Nucleus accumbens (tissue), 56 donors: ENCODE measurements around the gene HNRNPUL1.
"Not testable (repeated sequence)": the region's sequence is repeated elsewhere in the genome, so short reads cannot be mapped to it uniquely, and the experiment has no call there.

Experiments
- DNase-seq, 56 donors: peaks; one replicate each; lab custom pipeline; 2025; lab: John Stamatoyannopoulos, UW

Gene HNRNPUL1

DNA sequence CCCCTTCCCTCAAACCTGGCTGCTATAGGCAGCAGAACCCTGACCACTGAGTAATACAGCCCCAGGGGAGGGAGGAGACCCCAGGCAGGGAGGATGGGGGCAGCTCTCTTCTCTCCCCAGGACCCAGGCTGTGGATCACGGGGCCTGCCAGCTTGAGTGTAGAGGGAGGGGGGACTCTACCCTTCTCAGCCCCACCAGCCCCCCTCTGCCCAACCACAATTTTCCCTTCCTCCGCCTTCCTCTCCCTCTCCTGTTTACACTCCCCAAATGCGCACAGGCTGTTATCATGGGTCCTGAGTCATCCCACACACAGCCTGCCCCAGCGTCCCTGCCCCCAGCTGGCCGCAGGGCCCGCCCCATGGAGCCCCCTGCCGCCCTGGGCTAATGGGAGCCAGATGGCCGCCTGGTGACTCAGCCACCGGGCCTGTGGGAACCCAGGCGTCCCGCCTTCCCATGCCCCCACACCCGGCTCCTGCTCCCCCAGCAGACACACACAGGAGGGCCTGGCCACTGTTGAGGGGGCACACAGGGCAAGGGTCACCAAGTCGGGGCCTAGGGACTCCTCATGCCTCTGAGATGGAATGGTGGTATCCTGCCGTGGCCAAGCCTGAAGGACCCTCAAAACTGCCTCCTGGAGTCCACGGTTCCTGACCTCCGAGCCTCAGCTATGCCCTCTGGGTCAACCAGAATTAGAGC, 59.4 kb downstream of the HNRNPUL1 start:
- DNase-seq, result peak in 2 of 56 donors; percentile 17 to 20

DNA sequence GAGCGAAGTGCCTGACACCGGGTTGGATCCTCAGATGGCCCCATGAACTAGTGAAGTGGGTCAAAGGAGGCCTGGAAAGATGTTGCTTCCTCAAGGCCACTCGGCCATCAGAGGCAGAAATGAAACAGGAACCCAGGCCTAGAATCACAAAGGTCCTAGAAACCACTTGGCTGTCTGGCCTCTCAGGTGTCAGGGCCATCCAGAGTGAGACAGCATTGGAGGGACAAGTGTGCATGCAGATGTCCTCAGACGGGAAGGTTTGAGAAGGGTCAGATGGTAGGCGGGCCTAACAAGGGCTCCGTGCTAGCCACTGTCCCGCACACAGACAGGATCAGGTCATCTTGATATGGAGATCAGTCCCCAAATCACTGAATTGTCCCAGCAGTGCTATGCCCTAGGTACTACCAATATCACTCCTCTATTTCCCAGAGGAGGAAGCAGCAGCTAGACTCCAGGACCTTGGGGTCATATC, 60.1 kb downstream of the HNRNPUL1 start:
- DNase-seq, result no peak

DNA sequence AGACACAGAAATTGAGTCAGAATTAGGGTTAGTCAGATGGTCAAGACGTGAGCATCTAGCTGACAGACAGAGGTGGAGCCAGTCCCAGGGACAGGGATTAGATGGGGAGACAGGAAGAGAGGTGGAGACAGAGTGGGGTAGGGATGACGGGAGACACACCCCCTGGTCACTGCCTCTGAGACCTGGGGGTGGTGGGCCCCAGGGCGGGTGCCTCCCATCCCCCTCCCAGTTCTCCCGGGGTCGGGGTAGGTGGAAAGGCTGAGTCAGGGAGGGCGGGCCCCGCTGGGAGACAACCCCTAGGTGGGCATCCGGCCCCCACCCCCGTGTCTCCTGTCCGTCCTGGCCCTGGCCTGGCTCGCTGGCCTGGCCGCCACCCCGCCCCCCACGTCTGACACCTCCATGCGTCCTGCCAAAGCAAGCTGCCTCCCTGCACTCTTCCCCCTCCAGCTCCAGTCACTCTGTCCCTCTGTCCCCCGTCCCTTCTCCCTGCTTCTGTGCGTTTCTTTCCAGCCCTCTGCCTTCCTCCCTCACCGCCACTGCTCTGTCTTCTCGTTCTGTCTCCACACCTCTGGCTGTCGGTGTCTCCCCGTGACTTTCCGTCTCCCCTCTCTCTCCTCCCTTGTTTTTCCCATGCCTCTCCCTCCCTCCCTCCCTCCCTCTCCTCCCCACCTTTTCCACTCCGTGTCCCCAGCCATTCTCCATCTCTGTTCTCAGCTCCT, 60.9 kb downstream of the HNRNPUL1 start:
- DNase-seq, result peak in 24 of 56 donors; percentile 4 to 70 (median 40)

DNA sequence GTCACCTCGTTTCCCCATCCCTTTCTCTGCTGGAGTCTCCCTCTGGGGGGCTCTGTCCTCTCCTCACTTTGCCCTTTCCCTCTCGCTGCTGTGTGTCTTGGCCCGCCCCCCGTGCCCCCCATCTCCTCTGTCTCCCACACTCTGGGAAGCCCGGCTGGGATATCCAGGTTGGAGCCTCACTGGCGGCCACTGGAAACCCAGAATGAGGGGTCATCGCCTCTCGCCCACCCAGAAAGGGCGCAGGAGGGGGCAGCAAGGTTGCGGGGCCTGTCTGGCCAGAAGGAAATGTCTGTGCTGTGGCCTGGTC, 61.4 kb downstream of the HNRNPUL1 start:
- DNase-seq, result peak in 5 of 56 donors; percentile 32 to 51 (median 47)

- peak in 18 of 56 donors; percentile 13 to 60 (median 38) for DNase-seq
These were observed 62.0 kb downstream of the HNRNPUL1 start for GRCh38 chr19:41325947-41326706.

GRCh38 chr19:41327076-41327575, 63.0 kb downstream of the HNRNPUL1 start:
- peak in 1 of 56 donors; percentile 13 for DNase-seq

DNA sequence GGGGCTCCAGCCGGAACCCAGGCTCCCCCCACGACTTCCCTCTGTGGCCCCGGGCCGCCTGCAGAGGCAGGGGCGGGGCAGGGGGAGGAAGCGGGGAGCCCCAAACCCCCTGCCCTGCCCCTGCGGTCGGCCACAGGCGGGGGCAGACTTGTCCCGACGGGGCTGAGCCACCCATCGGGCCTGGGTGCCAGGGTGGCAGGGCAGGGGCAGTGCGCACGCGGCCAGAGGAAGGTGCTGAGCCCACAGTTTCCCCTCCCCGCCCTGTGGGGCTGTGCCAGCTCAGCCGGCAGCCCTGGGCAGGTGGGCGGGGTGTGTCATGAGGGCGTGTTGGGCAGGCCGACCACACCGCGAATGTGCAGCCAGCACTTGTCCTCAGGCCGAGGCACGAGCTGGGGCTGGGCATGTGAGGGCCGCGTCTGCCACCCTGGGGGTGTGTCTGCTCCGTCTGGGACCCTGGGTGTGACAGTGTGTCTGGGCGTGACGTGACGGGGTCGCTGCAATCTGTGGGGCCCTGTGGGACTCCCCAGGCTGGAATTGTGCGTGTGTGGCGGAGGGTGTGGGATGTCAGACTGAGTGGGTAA, 63.5 kb downstream of the HNRNPUL1 start:
- peak in 8 of 56 donors; percentile 10 to 57 (median 26) for DNase-seq

DNA sequence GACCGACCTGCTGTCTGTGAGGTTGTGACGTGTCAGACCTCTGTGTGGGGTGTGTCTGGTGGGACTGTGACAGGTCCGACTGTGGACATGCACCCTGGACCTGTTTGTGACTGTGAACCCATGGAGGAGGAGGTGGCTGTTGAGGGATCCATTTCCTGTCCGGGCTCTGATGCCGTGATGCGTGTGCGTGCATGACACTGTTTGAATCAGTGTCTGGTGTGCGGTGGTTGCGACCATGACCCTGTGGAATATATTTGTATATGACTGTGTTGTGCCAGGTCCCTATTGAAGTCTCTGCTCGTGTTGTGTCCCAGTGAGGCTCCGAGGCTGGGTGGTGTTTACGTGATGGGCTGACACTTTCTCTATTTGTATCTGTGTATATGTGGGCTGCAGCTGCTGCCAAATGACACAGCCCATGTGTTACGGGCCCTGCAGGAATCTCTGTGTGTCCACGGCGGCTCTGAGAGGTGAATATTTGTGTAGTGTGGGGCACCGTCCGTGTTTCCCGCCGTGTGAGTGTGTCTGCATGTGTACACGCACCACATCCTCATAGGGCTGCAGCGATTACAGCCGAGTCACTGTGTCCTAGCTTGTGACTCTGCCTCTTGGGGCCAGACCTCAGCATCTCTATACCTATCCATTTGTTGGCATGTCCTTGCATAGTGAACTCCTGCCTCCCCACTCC, 64.1 kb downstream of the HNRNPUL1 start:
- no peak for DNase-seq

GRCh38 chr19:41328842-41329225, 64.7 kb downstream of the HNRNPUL1 start:
- peak in 7 of 56 donors; percentile 15 to 36 (median 17) for DNase-seq

DNA sequence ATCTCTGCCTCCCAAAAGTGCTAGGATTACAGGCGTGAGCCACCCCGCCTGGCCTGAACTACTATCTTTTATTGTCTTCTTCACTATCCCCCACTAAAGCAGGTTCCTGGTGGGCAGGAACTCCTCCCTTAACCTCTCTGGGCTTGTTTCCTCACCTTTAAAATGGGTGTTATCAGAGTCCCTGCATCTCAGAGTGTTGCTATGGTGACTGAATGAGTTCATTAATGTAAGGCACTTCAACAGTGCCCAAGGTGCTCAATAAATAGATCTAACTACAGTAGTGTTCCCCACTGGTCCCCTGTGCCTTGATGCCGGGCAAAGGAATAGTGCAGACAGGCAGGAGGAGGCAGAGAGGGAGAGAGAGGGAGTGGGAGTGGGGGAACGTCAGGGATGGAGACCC, 66.3 kb downstream of the HNRNPUL1 start:
- DNase-seq, result no peak

DNA sequence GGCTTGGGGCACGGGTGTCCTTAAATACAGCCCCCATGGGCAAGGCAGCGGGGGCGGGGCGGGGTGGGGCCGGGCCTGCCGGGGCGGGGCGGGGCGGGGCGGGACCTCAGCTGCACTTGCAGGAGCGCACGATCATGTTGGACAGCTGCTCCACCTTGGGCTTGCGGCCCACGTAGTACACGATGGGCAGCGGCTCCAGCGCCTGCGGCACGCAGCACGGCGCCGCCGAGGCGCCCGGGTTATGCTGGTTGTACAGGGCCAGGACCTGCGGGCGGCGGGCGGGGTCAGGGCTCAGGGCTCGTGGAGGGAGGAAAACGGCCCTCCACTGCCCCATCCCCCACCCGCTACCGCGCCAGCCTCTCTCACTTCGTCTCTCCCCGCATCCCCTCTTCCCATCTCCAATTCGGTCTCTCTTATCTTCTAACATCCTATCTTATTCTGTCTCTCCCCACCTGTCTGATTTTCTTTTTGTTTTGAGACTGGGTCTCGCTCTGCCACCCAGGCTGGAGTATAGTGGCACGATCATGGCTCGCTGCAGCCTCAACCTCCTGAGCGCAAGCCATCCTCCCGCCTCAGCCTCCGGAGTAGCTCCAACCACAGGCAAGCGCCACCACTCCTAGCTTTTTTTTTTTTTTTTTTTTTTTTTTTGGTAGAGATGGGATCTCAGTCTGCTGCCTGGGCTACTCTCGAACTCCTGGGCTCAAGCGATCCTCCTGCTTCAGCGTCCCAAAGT, 66.9 kb downstream of the HNRNPUL1 start:
- DNase-seq, result peak in 1 of 56 donors; percentile 23

DNA sequence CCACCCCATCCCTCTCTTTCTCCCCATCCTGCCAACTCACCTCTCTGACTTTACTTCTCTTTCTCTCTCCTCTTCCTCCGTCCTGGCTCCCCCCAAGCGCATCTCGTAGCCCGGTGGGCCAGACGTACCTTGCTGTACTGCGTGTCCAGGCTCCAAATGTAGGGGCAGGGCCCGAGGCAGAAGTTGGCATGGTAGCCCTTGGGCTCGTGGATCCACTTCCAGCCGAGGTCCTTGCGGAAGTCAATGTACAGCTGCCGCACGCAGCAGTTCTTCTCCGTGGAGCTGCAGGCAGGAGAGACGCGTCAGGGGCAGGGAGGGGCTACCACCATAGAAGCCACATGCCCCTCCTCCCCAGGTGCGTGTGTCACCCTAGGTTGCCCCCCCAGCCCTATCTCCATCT, 67.8 kb downstream of the HNRNPUL1 start:
- DNase-seq, result no peak

- DNase-seq, result no peak
These were observed 68.3 kb downstream of the HNRNPUL1 start for GRCh38 chr19:41332468-41332867.

DNA sequence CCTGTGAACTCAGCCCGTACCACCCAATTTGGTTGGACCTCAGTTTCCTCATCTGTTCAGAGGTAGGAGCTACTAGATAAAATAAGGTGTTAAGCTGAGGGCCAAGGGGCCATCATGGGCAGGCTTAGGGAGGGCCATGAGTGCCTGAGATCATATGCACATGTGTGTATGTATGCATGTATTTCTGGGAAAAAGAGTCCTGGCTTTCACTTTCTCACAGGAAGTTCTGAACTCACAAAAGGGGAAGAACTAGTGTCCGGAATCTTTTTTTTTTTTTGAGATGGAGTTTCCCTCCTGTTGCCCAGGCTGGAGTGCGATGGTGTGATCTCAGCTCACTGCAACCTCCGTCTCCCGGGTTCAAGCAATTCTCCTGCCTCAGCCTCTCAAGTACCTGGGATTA, 70.6 kb downstream of the HNRNPUL1 start:
- DNase-seq, result no peak

DNA sequence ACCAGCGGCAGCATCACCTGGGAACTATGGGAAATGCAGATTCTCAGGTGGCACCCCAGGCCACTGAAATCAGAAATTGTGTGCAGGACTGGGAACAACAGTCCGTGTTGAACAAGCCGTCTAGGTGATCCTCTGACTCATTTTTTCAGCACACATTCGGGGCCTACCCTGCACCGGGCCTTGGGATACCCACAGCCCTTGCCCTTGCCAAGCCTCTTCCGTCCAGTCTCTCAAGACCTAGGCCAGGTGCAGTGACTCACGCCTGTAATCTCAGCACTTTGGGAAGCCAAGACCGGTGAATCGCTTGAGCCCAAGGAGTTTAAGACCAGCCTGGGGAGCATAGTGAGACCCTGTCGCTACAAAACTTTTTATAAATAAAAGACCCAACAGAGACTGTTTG, 71.3 kb downstream of the HNRNPUL1 start:
- DNase-seq, result no peak

- DNase-seq, result no peak
These were observed 75.8 kb downstream of the HNRNPUL1 start for GRCh38 chr19:41339936-41340335.

DNA sequence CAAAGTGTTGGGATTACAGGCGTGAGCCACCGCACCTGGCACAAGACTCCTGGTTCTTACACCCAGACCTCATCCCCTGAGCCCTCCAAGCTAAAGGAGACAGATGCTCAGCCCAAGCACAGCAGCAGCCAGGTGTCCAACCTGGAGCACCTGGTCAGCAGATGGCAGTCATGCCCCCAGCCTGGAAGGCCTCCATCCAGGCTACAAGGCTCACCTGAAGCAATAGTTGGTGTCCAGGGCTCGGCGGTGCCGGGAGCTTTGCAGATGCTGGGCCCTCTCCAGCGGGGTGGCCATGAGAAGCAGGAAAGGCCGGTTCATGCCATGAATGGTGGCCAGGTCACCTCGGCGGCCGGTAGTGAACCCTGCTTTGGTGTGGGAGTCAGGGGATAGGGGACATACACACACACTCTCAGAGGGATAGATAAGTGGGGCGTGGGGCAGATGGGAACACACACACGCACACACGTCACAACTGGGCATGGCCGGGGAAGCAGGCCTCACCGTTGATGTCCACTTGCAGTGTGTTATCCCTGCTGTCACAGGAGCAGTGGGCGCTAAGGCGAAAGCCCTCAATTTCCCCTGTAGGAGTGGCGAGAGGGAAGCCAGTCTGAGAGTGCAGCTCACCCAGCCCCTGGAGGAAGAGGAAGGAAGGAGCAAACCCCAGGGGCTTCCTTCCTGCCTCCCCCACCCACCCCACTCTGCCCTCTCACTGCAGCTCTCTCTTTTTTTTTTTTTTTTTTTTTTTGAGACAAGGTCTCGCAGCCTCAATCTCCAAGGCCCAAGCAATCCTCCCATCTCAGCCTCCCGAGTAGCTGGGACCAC, 77.7 kb downstream of the HNRNPUL1 start:
- no peak for DNase-seq

- no peak for DNase-seq
These were observed 80.0 kb downstream of the HNRNPUL1 start for GRCh38 chr19:41344162-41344561.

DNA sequence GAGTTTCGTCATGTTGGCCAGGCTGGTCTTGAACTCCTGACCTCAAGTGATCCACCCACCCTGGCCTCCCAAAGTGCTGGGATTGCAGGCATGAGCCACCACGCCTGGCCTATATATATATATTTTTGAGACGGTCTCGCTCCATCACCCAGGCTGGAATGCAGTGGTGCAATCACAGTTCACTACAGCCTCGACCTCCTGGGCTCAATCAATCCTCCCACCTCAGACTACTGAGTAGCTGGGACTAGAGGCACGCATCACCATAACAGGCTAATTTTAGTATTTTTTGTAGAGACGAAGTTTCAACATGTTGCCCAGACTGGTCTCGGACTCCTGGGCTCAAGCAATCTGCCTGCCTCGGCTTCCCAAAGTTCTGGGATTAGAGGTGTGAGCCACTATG, 82.7 kb downstream of the HNRNPUL1 start:
- not testable (repeated sequence) for DNase-seq
